ENCODE measurements around the gene MRFAP1L1. TPM values are rescaled to one million over a fixed set of nuclear protein-coding genes. Genes with fewer than 3 reads are reported as not detected.

Gene MRFAP1L1
- total RNA-seq, 1 experiment from 2014 or later, result 57.7 TPM

DNA sequence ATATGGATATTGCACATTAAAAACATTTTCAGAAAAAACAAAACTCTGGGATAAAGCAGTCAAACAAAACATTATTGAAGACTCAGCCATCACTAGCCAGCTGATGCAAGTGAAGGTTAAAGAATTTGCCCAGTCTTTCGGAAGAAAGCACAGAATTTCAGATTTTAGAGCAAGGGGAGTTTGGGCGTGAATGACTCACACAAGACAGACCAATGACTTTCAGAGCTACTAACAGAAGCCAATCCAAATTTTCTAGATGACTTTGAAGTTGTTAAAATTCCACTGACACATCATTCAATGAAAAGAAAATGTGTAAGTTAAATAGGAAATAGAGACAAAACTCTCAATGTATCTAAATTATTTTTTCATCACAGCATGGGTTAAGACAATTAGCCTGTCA, 4.0 kb downstream of the MRFAP1L1 start:
- H3K9me3 Mint-ChIP-seq, result peaks cover 17 to 22% of the 10 kb centered on the region in 2 experiments
- Histone ChIP-seq H3K18ac (ENCODE audit: insufficient read length, low read depth, low read length) (no peak overlapping the region), H2AK5ac (ENCODE audit: insufficient read length, low read length) (no peak overlapping the region), H2BK20ac (ENCODE audit: low read depth, low read length, poor library complexity, severe bottlenecking) (no peak overlapping the region), H2BK12ac (ENCODE audit: insufficient read length, low read depth, low read length) (no peak overlapping the region), H3K14ac (ENCODE audit: insufficient read depth, low read length) (no peak overlapping the region), H3K79me1 (ENCODE audit: insufficient read depth, low read depth, low read length, poor library complexity, severe bottlenecking) (peaks cover 11% of the 10 kb centered on the region), H3K27ac (ENCODE audit: insufficient read length, low read depth, low read length) (no peak overlapping the region), H4K5ac (ENCODE audit: insufficient read length, low read depth, low read length) (no peak overlapping the region), H3K56ac (ENCODE audit: insufficient read length, low read depth, low read length) (no peak overlapping the region), H3K27me3 (ENCODE audit: insufficient read depth, low read length) (no peaks in the 10 kb centered on the region), H3K79me2 (ENCODE audit: insufficient read depth, low read length) (peaks cover 31% of the 10 kb centered on the region; the same call in 1 of the 2 replicates), H3K4me1 (ENCODE audit: insufficient read depth, low read length) (peaks cover 8% of the 10 kb centered on the region), H4K20me1 (ENCODE audit: control insufficient read depth, insufficient read depth, insufficient read length) (no peaks in the 10 kb centered on the region), H3K9ac (ENCODE audit: extremely low read depth, insufficient read length, low read length) (no peak overlapping the region), H3K23me2 (ENCODE audit: insufficient read length, low read depth, low read length, poor library complexity, severe bottlenecking) (peaks cover 12% of the 10 kb centered on the region), H4K91ac (ENCODE audit: insufficient read length, low read depth, low read length) (no peak overlapping the region), H2AFZ (ENCODE audit: low read length) (no peak overlapping the region), H2BK5ac (ENCODE audit: insufficient read length, low read length) (no peak overlapping the region), H2BK15ac (ENCODE audit: low read depth, low read length) (no peak overlapping the region), H2BK120ac (ENCODE audit: low read depth, low read length, poor library complexity, severe bottlenecking) (no peak overlapping the region), H4K8ac (replicated peaks; ENCODE audit: insufficient read length, low read depth, low read length) (no peak overlapping the region), H3K23ac (ENCODE audit: insufficient read length, low read depth, low read length) (no peak overlapping the region), H3K4ac (ENCODE audit: low read depth, low read length) (no peak overlapping the region), H3K9me3 (ENCODE audit: control insufficient read depth, low read depth, low read length) (no peaks in the 10 kb centered on the region), H3K4me2 (ENCODE audit: insufficient read depth, insufficient read length, low read length) (no peak overlapping the region), H3T11ph (ENCODE audit: low read length) (no peak overlapping the region)
- peaks cover 42 to 52% (median 52%) of the 10 kb centered on the region in 3 experiments for H3K36me3 Mint-ChIP-seq (ENCODE audit: insufficient read depth in 1 of 3, low read depth in 3 of 3)
- TF ChIP-seq, protein P1, sequence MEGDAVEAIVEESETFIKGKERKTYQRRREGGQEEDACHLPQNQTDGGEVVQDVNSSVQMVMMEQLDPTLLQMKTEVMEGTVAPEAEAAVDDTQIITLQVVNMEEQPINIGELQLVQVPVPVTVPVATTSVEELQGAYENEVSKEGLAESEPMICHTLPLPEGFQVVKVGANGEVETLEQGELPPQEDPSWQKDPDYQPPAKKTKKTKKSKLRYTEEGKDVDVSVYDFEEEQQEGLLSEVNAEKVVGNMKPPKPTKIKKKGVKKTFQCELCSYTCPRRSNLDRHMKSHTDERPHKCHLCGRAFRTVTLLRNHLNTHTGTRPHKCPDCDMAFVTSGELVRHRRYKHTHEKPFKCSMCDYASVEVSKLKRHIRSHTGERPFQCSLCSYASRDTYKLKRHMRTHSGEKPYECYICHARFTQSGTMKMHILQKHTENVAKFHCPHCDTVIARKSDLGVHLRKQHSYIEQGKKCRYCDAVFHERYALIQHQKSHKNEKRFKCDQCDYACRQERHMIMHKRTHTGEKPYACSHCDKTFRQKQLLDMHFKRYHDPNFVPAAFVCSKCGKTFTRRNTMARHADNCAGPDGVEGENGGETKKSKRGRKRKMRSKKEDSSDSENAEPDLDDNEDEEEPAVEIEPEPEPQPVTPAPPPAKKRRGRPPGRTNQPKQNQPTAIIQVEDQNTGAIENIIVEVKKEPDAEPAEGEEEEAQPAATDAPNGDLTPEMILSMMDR (conservative IDR thresholded peaks at IDR 0.05), result no peak
- peaks cover 16 to 24% of the 10 kb centered on the region in 2 experiments for H3K4me1 Mint-ChIP-seq
- no peak for DNase-seq
- H3K27me3 Mint-ChIP-seq (ENCODE audit: low read depth), result peaks cover 1% of the 10 kb centered on the region
- no CpG with 5 or more reads among the region's 2 CpGs for WGBS (ENCODE audit: extremely low coverage, insufficient read length, low lambda C conversion rate)
- no peak overlapping the region for H3K27ac Mint-ChIP-seq
- no peak overlapping the region for H3K4me3 Mint-ChIP-seq
